IPS-18c (cell line): ENCODE data around the gene ZNF556.

Experiments
- H3K4me3 ChIP-seq: 2 replicates; pipeline ENCODE4 v1.7.0; 2013; ENCODE audit warnings: low read depth, mild to moderate bottlenecking, low read length, moderate library complexity; ENCODE audit not compliant: insufficient read depth
- H3K9me3 ChIP-seq: one replicate; pipeline ENCODE4 v1.6.1; 2013; ENCODE audit warnings: mild to moderate bottlenecking, low read length, moderate library complexity; ENCODE audit not compliant: control insufficient read depth, insufficient read depth

Gene ZNF556

DNA sequence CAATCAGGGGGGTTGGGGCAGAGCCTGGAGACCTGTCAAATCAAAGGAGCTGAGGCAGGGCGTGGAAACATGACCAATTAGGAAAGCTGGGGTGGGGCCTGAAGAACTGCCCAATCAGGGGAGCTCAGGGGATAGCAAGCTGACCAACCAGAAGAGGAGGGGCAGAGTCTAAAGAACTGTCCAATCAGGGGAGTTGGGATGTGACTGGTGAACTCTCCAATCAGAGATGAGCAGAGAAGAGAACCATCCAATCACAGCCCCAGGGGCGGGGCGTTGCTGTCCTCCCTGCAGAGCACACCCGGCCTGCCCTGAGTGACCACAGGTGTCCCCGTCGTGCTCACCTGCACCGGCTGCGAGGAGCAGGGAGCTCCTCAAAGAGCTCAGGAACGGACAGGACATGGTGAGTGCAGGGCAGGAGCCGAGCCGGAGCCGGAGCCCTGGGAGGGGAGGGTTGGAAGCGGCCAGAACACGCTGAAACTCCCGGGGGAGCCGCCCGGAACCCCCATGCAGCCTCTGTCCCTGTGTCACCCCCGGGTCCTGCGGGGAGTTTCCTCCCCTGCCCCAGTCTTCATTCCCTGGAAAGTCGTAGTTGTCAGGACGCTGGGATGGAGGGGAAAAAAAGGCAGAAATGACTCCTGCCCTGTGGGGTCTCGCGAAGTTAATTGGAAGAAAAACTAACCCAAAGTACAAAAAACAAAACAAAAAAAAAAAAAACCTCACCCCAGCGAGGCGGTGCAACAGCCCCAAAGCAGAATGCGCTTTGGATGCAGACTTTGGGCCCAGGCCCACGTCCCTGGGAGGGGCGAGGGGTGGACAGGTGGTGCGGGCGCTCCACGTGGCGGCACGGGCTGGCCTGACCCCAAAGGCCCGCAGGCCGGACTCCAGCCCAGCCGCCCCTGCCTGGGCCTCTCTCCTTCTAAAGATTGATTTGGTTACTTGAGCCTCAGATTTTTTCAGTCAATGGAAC, at the start of gene ZNF556:
ZNF556 (plus strand) TSS at position 311 of the 967 bp plus-strand sequence; CDS start at position 398, 87 bp downstream.
- Histone ChIP-seq H3K9me3 (peaks cover 4% of the 10 kb centered on the region), H3K4me3 (no peak within 1 kb of the TSS; the same call in 1 of the 2 replicates)

DNA sequence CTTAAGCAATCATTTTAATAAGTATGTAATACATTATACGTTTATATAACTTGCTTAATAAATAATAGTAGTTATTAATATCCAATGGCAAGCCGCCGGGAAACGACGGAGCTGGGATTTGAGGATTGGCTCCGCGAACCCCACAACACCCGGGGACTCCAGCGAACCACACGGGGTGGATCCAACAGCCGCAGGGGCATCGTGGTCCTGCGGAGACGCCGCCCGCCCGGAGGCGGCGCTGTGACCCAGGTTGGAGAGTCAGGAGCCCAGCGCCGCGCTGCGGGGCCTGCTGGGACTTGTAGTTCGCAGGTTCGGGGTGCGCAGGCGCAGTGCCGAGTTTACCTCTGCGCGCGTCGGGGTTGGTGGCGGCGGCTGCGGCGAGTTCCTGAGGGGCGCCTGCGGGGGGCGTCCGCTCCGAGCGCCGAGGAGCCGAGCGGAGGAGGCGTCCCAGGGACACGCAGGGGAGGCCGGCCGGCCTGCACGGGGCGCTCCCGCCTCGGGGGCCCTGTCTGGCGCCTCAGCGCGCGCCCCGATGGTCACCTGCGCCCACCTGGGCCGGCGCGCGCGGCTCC, 47.5 kb upstream of the ZNF556 start, which contains the start of gene ZNF554:
ZNF554 (plus strand) TSS at position 329 of the 572 bp plus-strand sequence; CDS start at position 533, 204 bp downstream.
- H3K4me3 ChIP-seq = peak within 1 kb of the TSS; percentile 55
- peaks cover 2% of the 10 kb centered on the region for H3K9me3 ChIP-seq

DNA sequence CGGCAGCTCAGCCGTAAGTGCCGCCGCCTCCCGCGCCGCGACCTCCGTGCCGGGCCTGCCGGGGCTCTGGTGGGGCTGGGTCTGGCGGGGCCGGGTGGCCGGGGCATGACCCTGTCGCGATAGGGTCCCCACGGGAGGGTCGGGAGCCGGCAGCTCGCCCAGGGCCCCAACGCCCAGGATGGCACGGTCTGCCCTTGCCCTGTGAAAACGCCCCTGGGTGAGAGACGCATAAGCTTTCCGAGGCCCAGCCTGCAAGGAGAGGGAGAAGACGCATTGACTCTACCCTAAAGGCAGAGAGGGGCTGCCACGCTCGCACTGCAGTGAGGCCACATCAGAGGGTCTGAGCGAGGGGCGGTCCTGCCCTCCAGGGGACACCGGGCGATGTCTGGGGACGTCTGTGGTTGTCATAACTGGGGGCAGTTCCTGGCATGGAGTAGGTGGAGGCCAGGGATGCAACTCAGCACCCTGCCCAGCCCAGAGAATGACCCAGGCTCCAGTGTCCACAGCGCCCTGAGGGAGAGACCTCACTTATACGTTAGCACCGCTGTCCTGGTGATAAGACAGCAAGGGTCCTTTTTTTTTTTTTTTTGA, 46.9 kb upstream of the ZNF556 start:
- Histone ChIP-seq H3K9me3 (peaks cover 2% of the 10 kb centered on the region), H3K4me3 (peak overlapping the region; percentile 55)

DNA sequence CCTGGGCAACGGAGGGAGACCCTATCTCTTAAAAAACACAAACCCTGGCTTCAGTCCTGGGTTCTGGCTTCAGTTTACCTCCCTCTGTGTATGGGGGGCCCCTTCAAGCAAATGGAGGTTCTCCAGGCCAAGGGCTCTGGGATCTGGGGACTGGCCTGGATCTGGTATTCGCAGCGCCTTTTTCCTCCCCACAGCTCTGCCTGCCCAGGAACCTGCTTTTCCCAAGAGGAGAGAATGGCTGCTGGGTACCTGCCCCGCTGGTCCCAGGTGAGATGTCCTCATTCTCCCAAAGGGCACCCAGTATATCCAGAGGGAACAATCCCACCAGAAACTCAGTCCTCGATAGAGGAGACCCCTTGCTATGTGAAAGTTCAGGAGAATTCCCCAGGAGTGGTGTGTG, 44.3 kb upstream of the ZNF556 start:
- Histone ChIP-seq H3K9me3 (peaks cover 2% of the 10 kb centered on the region), H3K4me3 (no peak overlapping the region)

DNA sequence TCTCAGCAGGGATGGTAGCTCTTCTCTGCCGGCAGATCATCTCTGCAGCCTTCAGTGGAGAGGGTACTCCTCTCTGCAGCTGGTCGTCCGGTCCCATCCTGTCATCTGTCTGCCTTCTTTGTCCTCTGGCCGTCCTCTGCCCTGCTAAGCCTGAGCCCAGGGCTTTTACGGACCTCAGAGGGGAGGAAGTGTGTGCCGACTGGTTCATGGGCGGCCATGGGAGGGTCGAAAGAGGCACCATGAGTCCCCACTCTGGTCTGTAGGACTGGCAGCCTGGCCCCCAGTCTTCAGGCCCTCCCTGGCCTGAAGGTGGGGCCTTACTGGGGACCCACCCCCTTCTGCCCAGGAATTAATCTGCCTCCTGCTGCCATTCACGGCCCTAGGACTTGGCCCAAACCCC, 43.5 kb upstream of the ZNF556 start:
- Histone ChIP-seq H3K4me3 (no peak overlapping the region), H3K9me3 (peaks cover 2% of the 10 kb centered on the region)

DNA sequence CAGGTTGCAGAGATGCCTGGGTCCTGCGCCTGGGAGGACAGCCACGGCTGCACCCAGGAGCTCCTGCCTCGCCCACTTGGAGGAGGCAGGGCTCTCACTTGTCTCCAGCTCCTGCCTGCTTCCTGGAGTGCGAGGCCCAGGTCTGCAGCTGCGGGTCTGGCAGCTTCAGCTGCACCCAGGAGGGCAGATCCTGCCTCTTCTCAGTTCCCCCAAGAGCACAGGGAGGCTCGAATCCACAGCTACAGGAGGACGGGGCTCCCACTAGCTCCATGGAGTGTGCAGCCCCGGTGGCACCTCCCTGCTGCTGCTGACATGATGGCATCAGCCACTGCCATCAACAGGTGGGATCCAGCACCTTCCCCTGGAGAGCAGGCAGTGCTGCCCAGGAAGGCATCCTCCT, 43.0 kb upstream of the ZNF556 start:
- H3K9me3 ChIP-seq = peaks cover 2% of the 10 kb centered on the region
- no peak overlapping the region for H3K4me3 ChIP-seq

DNA sequence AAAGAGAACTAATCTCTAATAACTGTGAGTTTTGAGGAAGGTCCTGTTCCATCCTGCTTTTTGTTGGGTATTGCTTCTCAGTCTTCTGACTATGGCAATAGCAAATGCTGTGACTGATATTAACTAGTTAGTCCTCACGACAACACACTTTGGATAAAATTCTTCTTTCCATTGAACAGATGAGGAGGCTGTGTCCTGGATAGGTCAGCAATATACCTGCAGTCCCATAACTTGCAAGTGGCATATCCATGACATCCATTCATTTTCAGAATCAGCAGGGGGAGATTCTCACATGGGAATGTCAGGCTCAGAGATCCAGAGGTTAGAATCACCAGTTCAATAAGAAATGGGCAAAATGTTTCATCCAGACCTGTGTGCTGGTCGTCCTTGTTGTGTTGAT, 40.1 kb upstream of the ZNF556 start:
- no peak overlapping the region for H3K4me3 ChIP-seq
- H3K9me3 ChIP-seq = peaks cover 3% of the 10 kb centered on the region

DNA sequence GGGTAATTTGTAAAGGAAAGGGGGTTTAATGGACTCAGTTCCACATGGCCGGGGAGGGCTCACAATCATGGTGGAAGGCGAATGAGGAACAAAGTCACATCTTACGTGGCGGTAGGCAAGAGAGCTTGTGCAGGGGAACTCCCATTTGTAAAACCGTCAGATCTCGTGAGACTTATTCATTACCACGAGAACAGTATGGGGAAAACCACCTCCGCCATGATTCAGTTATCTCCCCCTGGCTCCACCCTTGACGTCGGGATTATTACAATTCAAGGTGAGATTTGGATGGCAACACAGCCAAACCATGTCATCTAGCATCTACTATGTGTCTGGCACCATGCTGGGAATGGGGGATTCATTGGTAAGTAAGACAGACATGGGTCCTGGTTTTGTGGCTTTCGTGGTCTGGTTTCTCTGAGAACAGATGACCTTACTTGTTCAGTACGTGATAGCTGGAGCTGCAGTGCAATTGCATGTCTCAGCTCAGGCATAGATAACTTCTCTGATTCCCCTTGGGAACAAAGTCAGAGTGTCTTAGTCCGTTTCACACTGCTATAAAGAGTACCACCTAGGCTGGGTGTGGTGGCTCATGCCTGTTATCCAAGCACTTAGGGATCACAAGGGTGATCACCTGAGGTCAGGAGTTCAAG, 39.2 kb upstream of the ZNF556 start:
- H3K9me3 ChIP-seq = peaks cover 3% of the 10 kb centered on the region
- no peak overlapping the region for H3K4me3 ChIP-seq

DNA sequence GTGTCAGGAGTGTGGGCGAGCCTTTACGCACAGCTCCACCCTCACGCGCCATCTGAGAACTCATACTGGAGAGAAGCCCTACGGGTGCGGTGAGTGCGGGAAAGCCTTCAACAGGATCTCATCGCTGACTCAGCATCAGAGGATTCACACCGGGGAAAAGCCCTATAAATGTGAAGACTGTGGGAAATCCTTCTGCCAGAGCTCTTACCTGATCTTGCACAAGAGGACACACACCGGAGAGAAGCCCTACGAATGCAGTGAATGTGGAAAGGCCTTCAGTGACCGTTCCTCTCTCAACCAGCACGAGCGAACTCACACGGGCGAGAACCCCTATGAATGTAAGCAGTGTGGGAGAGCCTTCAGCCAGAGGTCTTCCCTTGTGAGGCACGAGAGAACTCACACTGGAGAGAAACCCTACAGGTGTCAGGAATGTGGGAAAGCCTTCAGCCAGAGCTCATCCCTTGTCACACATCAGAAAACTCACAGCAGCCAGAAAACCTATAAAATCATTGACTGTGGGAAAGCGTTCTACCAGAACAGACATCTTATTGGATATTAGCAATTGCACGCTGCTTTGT, 32.8 kb upstream of the ZNF556 start:
- peaks cover 27% of the 10 kb centered on the region for H3K9me3 ChIP-seq
- no peak overlapping the region for H3K4me3 ChIP-seq

DNA sequence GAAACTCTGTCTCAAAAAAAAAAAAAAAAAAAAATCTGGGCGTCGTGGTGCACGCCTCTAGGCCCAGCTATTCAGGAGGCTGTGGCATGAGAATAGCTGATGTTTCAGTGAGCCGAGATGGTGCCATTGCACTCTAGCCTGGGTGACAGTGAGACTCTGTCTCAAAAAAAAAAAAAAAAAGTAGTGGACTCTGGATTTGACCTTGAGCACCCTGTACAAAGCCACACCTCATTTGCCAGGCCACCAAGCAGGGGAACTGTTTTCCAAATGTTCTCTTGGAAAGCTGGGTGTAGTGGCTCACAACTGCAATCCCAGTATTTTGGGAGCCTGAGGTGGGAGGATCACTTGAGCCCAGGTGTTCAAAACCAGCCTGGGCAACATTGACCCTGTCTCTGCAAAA, 29.7 kb upstream of the ZNF556 start:
- peaks cover 24% of the 10 kb centered on the region for H3K9me3 ChIP-seq
- no peak overlapping the region for H3K4me3 ChIP-seq

DNA sequence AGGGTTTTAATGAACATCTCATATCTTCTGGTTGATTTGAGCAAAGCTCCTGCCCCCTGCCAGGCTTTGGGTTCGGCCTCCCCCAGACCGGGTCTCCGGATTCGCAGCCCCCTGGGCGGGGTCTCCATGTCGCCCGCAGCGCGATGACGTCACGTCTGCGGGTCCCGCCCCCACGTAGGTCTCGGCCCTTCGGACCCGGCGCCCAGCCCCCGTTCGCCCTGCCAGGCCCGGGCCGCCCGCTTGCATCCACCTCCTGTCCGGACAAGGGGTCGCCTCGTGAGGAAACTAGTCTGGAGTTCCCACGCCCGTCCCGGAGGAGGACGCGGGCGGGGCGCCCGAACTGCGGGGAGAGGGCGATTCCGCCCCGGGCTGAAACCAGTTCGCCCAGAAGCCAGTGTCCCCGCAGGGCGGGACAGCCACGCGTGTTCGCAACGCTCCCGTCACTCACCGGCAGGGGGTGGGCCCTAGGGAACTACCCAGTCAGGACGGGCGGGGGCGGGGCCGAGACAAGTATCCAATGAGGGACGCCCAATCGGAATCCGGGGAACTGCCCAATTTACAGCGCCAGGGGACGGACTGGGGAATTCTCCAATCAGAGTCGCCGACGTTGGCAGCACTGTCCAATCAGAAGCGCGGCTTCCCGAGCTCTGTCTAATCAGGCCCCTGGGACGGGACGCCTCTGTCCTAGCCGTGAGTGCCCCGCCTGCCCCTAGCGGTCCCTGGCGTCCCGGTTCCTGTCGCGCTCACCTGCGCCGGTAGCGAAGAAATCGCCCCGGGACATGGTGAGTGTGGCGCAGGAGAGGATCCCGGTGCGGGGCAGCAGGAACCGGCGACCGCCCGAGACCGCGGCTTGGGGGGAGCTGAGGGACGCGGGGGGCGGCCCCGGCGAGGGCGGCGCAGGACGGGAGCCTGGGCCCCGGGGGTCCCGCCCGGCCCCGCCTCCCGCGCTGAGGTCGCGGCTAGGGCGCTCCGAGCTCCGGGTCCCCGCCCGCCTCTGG, 26.0 kb upstream of the ZNF556 start, which contains the start of gene ZNF555:
ZNF555 (plus strand) TSS at position 682 of the 998 bp plus-strand sequence; CDS start at position 780, 98 bp downstream.
- peak within 1 kb of the TSS; percentile 94 for H3K4me3 ChIP-seq
- peaks cover 6% of the 10 kb centered on the region for H3K9me3 ChIP-seq

DNA sequence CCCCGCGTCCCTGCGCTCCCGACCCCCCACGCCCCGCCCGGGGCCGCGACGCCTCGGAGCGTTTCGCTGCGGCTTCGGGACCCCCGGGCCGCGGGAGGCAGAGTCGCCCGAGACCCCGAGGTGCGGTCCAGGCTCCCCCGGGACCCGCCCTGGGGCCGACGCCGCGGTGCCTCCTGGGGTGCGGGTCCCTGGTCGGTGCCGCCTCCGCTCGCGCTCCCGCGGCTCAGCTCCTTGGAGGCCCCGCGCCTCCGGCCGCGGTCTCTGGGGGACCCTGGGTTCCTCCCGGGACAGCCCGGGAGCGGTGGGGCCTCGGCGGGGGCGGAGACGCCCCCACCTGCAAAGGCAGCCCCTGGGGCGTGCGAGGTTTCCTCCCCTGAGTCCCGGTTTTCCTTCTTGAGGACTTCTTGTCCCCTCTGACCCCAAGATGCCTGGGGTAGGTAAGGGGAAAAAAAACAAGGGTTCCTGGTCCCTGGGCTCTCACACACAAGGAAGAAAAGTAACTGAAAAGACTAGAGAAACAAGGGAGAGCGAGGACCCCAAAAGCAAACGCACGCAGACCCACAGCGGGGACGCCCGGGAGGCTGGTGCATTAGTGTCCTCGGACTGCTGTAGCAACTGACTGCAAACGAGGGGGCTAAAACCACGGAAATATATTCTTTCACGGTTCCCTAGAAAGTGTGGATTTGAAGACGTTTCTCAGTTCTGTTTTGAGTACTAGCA, 25.1 kb upstream of the ZNF556 start:
- Histone ChIP-seq H3K4me3 (peak overlapping the region; percentile 94), H3K9me3 (peaks cover 4% of the 10 kb centered on the region)

DNA sequence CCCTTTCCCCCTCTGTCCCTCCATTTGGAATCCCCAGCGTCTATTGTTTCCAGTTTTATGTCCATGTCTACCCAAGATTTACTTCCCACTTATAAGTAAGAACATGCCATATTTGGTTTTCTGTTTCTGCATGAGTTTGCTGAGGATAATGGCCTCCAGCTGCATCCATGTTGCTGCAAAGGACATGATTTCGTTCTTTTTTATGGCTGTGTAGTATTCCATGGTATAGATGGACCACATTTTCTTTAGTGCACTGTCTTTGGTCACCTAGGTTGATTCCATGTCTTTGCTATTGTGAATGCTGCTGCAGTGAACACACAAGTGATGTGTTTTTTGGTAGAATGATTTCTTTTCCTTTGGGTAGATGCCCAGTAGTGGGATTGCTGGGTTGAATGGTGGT, 22.0 kb upstream of the ZNF556 start:
- H3K9me3 ChIP-seq = peaks cover 8% of the 10 kb centered on the region
- H3K4me3 ChIP-seq = no peak overlapping the region

DNA sequence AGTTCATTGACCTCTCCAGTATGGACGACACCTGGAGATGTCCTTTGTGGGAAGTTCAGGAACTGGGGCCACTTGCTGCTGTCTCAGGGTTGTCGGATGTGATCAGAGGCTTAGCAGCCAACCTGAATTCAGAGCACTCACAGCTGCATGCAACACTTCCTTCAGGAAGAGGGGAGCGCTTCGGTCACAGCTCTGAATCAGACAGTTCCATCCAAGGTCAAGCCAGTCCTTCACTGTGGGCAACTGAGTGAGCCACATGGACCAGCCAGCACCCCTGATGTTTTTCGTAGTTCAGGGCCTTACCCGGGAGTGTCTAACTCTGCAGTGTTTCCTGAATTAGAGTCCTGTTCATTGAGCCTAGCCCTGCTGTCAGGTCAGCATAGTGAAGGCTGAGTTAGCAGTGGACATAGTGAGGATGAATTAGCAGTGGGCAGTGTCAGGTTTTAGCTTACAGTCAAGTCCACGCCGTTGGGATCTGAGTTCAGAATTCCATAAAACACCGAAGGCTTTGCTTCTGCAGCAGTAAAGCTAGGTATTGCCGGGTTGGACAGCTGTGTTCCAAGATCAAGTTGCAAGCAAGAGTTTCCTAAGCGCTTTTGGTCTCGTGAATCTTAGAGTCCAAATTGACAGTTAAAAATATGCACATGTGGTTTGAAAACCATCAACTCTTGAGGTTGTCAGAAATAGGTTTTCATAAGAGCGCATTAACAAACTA, 20.8 kb upstream of the ZNF556 start:
- no peak overlapping the region for H3K4me3 ChIP-seq
- peaks cover 14% of the 10 kb centered on the region for H3K9me3 ChIP-seq

DNA sequence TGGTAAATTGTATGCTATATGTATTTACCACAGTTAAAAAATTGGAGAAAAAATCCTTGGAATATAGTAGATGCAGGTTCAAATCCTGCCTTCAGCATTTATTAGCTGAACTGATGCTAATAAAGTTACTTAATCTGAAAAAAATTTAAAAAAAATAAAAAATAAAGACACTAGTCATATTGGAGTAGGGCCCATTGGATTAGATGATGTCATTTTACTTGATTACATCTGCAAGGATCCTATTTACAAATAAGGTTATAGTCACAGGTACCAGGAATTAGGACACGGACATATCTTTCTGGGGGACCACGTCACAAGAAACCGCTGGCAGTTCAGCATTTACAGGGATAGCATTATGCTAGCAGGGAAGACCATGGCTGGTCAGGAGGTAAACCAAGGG, 19.6 kb upstream of the ZNF556 start:
- Histone ChIP-seq H3K9me3 (peaks cover 22% of the 10 kb centered on the region), H3K4me3 (no peak overlapping the region)
